ENCODE measurements around the gene PRH2. TPM values are rescaled to one million over a fixed set of nuclear protein-coding genes. Genes with fewer than 3 reads are reported as not detected.

PRH2 gene
- total RNA-seq, 1 experiment from 2014 or later: 0.52 TPM

DNA sequence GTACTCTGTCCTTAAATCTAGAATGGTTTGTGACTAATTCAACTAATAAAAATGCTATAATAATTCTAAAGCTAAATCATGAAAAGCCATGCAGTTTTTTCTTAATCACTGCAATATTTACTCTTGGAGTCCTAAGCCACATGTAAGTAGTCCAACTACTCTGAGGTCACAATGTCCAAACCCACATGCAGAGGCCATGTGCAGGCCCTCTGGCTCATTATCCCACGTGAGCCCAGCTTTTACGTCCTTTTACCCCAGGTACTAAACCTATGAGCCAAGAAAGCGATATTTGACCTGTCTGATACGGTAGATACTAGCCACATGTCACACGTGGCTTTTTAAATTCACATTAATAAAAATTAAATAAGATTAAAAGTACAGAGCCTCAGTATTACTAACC is 32.2 kb upstream of the PRH2 start (continued):
- TF ChIP-seq ESRRA (CRISPR knock-in tag; IDR thresholded peaks at IDR 0.05; ENCODE audit: borderline replicate concordance): no peak
- no peak for TF ChIP-seq ETV6 (CRISPR knock-in tag; IDR thresholded peaks at IDR 0.05)
- no peak for TF ChIP-seq JAZF1 (CRISPR knock-in tag; IDR thresholded peaks at IDR 0.05)
- TF ChIP-seq, protein P1, sequence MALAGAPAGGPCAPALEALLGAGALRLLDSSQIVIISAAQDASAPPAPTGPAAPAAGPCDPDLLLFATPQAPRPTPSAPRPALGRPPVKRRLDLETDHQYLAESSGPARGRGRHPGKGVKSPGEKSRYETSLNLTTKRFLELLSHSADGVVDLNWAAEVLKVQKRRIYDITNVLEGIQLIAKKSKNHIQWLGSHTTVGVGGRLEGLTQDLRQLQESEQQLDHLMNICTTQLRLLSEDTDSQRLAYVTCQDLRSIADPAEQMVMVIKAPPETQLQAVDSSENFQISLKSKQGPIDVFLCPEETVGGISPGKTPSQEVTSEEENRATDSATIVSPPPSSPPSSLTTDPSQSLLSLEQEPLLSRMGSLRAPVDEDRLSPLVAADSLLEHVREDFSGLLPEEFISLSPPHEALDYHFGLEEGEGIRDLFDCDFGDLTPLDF (CRISPR knock-in tag; IDR thresholded peaks at IDR 0.05): no peak

DNA sequence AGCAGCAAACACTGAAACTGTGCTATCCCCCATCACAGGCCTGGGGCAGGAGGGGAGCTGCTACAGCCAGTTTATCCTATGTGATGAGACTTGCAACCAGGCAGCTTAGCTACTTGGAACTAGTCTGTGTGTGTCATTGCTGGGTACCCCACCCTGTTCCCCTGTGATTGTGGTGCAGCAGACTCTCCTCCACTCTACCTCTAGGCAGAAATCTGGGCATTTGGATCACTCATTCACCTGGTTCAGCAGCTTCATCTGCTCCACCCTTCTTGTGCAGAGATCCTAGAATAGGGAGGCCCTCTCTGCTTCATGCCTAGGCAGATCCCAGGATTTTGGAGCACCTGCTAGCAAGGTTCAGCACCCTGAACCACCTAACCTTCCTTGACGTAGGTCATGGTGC is 28.5 kb upstream of the PRH2 start:
- ChIA-PET CTCF (interaction anchor here (0.6 kb wide), 1 partner anchor 78 kb away, joined by 3 read pairs; no protein-coding TSS in a partner anchor), POLR2A (no interaction called here)
- no peak overlapping the region for H3K4me3 Mint-ChIP-seq
- H3K4me1 Mint-ChIP-seq: no peaks in the 10 kb centered on the region
- ATAC-seq (no peak), DNase-seq (ENCODE audit: low spot score) (no peak)
- H3K36me3 Mint-ChIP-seq: peaks cover 27% of the 10 kb centered on the region
- no peaks in the 10 kb centered on the region for H3K27me3 Mint-ChIP-seq (ENCODE audit: low read depth)
- H3K27ac Mint-ChIP-seq: no peak overlapping the region
- H3K9me3 Mint-ChIP-seq: peaks cover 34% of the 10 kb centered on the region
- TF ChIP-seq, protein P2, sequence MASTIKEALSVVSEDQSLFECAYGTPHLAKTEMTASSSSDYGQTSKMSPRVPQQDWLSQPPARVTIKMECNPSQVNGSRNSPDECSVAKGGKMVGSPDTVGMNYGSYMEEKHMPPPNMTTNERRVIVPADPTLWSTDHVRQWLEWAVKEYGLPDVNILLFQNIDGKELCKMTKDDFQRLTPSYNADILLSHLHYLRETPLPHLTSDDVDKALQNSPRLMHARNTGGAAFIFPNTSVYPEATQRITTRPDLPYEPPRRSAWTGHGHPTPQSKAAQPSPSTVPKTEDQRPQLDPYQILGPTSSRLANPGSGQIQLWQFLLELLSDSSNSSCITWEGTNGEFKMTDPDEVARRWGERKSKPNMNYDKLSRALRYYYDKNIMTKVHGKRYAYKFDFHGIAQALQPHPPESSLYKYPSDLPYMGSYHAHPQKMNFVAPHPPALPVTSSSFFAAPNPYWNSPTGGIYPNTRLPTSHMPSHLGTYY (CRISPR knock-in tag; IDR thresholded peaks at IDR 0.05): no peak
- TF ChIP-seq ZNF232 (CRISPR knock-in tag; IDR thresholded peaks at IDR 0.05) (no peak), NFATC4 (CRISPR knock-in tag; IDR thresholded peaks at IDR 0.05) (no peak), JUN (CRISPR knock-in tag; IDR thresholded peaks at IDR 0.05) (no peak), ZBTB21 (CRISPR knock-in tag; IDR thresholded peaks at IDR 0.05; ENCODE audit: borderline replicate concordance) (no peak), FOXP1 (CRISPR knock-in tag; IDR thresholded peaks at IDR 0.05; ENCODE audit: borderline replicate concordance) (no peak), ZNF423 (CRISPR knock-in tag; IDR thresholded peaks at IDR 0.05) (no peak), ZNF671 (CRISPR knock-in tag; IDR thresholded peaks at IDR 0.05) (no peak), SMAD3 (CRISPR knock-in tag; IDR thresholded peaks at IDR 0.05; ENCODE audit: borderline replicate concordance) (no peak), GABPB1 (CRISPR knock-in tag; IDR thresholded peaks at IDR 0.05) (no peak), FOXJ3 (CRISPR knock-in tag; IDR thresholded peaks at IDR 0.05; ENCODE audit: borderline replicate concordance) (no peak), NFE2L1 (CRISPR knock-in tag; IDR thresholded peaks at IDR 0.05) (no peak)
- TF ChIP-seq, protein P3, sequence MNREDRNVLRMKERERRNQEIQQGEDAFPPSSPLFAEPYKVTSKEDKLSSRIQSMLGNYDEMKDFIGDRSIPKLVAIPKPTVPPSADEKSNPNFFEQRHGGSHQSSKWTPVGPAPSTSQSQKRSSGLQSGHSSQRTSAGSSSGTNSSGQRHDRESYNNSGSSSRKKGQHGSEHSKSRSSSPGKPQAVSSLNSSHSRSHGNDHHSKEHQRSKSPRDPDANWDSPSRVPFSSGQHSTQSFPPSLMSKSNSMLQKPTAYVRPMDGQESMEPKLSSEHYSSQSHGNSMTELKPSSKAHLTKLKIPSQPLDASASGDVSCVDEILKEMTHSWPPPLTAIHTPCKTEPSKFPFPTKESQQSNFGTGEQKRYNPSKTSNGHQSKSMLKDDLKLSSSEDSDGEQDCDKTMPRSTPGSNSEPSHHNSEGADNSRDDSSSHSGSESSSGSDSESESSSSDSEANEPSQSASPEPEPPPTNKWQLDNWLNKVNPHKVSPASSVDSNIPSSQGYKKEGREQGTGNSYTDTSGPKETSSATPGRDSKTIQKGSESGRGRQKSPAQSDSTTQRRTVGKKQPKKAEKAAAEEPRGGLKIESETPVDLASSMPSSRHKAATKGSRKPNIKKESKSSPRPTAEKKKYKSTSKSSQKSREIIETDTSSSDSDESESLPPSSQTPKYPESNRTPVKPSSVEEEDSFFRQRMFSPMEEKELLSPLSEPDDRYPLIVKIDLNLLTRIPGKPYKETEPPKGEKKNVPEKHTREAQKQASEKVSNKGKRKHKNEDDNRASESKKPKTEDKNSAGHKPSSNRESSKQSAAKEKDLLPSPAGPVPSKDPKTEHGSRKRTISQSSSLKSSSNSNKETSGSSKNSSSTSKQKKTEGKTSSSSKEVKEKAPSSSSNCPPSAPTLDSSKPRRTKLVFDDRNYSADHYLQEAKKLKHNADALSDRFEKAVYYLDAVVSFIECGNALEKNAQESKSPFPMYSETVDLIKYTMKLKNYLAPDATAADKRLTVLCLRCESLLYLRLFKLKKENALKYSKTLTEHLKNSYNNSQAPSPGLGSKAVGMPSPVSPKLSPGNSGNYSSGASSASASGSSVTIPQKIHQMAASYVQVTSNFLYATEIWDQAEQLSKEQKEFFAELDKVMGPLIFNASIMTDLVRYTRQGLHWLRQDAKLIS (CRISPR knock-in tag; IDR thresholded peaks at IDR 0.05; ENCODE audit: borderline replicate concordance): no peak
- TF ChIP-seq, protein P4, sequence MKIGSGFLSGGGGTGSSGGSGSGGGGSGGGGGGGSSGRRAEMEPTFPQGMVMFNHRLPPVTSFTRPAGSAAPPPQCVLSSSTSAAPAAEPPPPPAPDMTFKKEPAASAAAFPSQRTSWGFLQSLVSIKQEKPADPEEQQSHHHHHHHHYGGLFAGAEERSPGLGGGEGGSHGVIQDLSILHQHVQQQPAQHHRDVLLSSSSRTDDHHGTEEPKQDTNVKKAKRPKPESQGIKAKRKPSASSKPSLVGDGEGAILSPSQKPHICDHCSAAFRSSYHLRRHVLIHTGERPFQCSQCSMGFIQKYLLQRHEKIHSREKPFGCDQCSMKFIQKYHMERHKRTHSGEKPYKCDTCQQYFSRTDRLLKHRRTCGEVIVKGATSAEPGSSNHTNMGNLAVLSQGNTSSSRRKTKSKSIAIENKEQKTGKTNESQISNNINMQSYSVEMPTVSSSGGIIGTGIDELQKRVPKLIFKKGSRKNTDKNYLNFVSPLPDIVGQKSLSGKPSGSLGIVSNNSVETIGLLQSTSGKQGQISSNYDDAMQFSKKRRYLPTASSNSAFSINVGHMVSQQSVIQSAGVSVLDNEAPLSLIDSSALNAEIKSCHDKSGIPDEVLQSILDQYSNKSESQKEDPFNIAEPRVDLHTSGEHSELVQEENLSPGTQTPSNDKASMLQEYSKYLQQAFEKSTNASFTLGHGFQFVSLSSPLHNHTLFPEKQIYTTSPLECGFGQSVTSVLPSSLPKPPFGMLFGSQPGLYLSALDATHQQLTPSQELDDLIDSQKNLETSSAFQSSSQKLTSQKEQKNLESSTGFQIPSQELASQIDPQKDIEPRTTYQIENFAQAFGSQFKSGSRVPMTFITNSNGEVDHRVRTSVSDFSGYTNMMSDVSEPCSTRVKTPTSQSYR (CRISPR knock-in tag; IDR thresholded peaks at IDR 0.05): no peak
- TF ChIP-seq, protein P5, sequence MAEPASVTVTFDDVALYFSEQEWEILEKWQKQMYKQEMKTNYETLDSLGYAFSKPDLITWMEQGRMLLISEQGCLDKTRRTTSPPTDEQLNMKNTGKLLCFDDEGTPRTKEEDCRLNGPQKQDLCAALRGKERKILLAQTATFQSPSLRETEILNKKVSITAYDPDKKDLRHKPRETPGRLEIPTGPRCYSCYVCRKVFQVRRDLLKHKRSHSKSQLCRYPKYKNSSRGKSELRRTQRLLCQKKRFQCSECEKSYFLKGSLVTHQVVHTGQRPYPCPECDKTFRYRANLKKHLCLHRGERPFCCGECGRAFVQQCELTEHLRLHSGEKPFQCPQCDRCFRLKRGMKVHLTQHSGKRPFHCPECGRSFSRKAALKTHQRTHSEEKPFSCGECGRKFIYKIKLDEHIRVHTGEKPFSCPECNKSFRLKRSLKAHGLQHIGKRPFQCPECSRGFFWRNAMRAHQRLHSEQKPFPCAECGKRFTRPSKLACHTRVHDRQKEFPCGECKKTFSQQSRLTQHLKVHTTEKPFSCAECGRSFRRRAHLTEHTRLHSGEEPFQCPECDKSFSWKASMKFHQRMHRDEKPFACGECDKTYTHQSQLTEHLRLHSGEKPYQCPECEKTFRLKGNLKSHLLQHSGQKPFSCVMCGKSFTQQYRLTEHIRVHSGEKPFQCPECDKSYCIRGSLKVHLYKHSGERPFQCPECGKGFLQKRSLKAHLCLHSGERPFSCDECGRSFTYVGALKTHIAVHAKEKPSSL (CRISPR knock-in tag; conservative IDR thresholded peaks at IDR 0.05): no peak
- TF ChIP-seq, protein P6, sequence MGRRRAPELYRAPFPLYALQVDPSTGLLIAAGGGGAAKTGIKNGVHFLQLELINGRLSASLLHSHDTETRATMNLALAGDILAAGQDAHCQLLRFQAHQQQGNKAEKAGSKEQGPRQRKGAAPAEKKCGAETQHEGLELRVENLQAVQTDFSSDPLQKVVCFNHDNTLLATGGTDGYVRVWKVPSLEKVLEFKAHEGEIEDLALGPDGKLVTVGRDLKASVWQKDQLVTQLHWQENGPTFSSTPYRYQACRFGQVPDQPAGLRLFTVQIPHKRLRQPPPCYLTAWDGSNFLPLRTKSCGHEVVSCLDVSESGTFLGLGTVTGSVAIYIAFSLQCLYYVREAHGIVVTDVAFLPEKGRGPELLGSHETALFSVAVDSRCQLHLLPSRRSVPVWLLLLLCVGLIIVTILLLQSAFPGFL (CRISPR knock-in tag; IDR thresholded peaks at IDR 0.05; ENCODE audit: borderline replicate concordance): no peak
- TF ChIP-seq, protein P7, sequence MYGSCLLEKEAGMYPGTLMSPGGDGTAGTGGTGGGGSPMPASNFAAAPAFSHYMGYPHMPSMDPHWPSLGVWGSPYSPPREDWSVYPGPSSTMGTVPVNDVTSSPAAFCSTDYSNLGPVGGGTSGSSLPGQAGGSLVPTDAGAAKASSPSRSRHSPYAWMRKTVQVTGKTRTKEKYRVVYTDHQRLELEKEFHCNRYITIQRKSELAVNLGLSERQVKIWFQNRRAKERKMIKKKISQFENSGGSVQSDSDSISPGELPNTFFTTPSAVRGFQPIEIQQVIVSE (CRISPR knock-in tag; IDR thresholded peaks at IDR 0.05; ENCODE audit: borderline replicate concordance): no peak
- TF ChIP-seq, protein P8, sequence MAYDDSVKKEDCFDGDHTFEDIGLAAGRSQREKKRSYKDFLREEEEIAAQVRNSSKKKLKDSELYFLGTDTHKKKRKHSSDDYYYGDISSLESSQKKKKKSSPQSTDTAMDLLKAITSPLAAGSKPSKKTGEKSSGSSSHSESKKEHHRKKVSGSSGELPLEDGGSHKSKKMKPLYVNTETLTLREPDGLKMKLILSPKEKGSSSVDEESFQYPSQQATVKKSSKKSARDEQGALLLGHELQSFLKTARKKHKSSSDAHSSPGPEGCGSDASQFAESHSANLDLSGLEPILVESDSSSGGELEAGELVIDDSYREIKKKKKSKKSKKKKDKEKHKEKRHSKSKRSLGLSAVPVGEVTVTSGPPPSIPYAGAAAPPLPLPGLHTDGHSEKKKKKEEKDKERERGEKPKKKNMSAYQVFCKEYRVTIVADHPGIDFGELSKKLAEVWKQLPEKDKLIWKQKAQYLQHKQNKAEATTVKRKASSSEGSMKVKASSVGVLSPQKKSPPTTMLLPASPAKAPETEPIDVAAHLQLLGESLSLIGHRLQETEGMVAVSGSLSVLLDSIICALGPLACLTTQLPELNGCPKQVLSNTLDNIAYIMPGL (CRISPR knock-in tag; IDR thresholded peaks at IDR 0.05): no peak

Measured in WTC11 (cell line).